Posterior vena cava (tissue), 2 donors: ENCODE results near the gene CCNY. TPM values are rescaled to one million over a fixed set of nuclear protein-coding genes. Genes with fewer than 3 reads are reported as not detected.
"Not testable (repeated sequence)": the region's sequence is repeated elsewhere in the genome, so short reads cannot be mapped to it uniquely, and the experiment has no call there.

Experiments
- DNase-seq: peaks from one replicate; pipeline ENCODE4 v3.0.0-alpha.2; 2020; ENCODE audit warnings: low spot score
- intact Hi-C, 2 donors: fragments of 100-400 bp; cut with DNase I; formaldehyde crosslinking; loops; one replicate each; pipeline versions ENCODE4 v1.14.1 to v1.14.2; 2022 to 2023
- total RNA-seq, 2 donors: library from RNA; stranded (reverse); fragmentation: NEBNext Ultra II Directional; extraction: Animal tissue kit (Norgen Biotek cat#: 25700); gene quantifications; one replicate each; pipeline ENCODE4 v1.2.1, GENCODE V29; 2021
- donor health status: DM: yes; HTN: yes; CAD: no.
- donor health status: DM: yes; HTN: yes; CAD: no.

CCNY gene
- total RNA-seq, 2 donors from 2014 or later: 65.8 to 66.4 TPM

- DNase-seq: no peak
Measured at GRCh38 chr10:35417313-35417625, 81.0 kb downstream of the CCNY start.

GRCh38 chr10:35417795-35418194, 81.5 kb downstream of the CCNY start:
- intact Hi-C loops: no loop called here
- DNase-seq: no peak

More at GRCh38 chr10:35417313-35417625, 81.0 kb downstream of the CCNY start:
- intact Hi-C loops: no loop called here

DNA sequence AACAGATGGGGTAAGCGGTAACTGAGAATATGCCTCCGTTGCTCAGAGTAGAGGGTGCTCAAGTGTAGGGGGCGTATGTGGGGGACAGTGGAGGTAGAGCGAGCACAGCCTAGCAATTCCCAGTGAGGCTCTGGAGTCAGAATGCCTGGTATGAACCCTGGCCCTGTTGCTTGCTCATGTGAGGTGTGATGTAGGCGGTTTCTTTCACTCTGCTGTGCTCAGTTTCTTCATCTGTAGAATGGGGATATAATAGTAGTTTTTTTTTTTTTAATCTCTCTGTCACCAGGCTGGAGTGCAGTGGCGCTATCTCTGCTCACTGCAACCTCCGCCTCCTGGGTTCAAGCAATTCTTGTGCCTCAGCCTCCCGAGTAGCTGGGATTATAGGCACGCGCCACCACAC, 82.3 kb downstream of the CCNY start:
- DNase-seq, intact Hi-C loops: not testable (repeated sequence)

DNA sequence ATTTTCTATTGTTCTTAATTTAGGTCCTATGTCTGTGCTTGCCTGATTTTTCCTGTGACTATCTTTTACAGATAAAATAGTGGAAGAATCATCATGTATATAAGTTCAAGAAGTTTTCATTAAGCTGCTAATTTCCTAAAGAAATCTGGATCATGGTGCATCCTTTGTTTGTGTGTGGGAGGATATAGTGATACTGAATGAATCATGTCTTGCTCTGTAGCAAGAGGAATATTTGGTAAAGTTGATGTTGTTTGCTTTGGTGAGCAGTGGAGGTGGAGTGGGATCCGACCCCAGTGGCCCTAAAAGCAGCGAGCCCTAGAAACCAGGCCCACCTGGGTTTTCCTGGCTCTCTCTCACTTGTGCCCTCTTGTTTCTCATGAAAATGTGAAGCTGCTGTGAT, 83.7 kb downstream of the CCNY start:
- intact Hi-C loops: no loop called here
- DNase-seq: no peak

GRCh38 chr10:35420827-35421552, 84.7 kb downstream of the CCNY start:
- intact Hi-C loops: no loop called here
- DNase-seq: no peak

GRCh38 chr10:35421553-35422178, 85.4 kb downstream of the CCNY start:
- no peak for DNase-seq
- intact Hi-C loops: no loop called here

DNA sequence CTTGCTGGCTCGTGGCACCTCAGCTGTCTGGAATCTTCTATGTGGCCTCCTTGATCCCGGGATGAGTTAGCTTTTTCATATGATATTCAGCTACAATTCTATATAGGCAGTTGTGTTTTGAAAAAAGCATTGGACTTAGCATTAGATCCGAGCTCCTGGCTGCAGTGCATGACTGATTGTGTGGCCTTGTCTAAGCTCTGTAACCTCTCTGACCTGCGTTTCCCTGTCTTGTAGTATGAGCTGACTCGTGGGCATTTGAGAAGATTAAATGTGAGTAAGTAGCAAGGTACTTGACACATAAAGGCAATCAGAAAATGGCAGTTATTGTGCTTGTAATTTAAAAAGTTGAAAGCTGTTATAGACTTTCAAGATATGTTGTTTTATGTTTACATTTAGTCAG, 85.9 kb downstream of the CCNY start:
- DNase-seq: no peak
- intact Hi-C loops: no loop called here

- DNase-seq: no peak
- intact Hi-C loops: no loop called here
Measured at GRCh38 chr10:35423505-35424306, 87.4 kb downstream of the CCNY start.

DNA sequence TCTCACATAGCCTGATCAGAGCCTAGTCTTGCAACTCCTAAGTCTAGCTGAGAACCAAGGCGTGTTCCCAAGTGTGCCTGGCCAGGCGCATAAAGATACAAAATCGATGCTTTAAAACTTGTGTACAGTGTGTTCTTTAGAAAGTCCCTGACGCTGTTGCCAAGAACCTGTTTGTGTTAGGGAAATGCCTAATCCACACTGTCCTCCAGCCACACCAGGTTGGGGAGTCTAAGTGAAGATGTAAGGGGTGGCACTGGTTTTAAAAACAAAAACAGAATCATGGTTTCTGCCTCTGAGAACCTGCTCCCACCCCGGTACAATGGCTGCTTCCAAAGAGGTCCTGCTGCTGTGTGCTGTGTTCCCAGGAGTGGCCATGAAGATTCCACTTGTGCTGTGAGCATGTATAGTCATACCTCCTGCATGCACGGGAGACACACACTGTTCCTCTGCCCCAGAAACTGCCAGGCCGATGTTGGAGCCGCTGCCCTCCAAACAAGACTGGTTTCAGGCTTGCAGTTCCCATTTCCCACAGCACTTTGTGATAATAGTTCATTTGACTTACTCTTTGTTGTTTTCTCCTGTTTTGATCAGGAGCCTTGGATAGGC, 88.5 kb downstream of the CCNY start:
- no peak for DNase-seq
- intact Hi-C loops: no loop called here

DNA sequence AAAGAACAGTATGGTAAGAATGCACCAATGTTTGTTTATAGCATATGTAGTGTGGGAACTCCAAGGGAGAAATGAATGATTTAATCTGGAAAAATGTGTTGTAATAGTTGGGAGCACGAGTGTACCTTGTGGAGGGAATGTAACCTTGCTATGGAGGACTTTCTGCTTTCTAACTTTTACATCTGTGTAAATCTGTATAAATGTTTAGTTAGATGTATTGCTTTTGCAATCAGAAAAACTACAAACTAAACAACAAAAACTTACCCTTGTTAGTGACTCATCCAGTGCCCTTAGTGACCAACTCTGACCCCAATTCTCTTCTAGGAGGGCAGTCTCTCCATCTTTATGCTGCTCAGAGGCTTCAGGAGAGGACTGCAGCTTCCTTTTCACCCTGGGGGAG, 89.3 kb downstream of the CCNY start:
- no peak for DNase-seq
- intact Hi-C loops: no loop called here

DNA sequence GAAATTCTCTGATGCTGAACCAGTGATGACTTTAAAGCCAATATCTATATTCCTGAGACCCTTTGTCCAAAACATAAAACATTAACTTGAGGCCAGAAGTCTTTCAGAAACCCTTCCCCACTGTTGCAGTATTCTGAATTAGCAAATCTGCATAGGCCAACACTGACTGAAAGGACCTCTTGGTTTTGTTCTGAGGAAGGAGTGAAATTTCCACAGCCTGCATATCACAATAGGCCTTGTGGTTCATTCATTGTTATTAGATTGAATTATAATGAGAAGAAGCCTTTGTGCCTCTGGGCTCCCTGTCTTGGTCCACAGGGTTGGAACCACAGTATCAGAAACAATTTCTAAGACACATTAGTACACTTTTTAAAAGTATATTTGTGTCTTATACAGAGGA, 90.3 kb downstream of the CCNY start:
- DNase-seq: no peak
- intact Hi-C loops: no loop called here

GRCh38 chr10:35427543-35427942, 91.2 kb downstream of the CCNY start:
- intact Hi-C loops: no loop called here
- DNase-seq: no peak

- no peak for DNase-seq
- intact Hi-C loops: no loop called here
Measured at GRCh38 chr10:35428521-35428920, 92.2 kb downstream of the CCNY start.

- no peak for DNase-seq
- intact Hi-C loops: no loop called here
Measured at GRCh38 chr10:35432781-35433338, 96.6 kb downstream of the CCNY start.

DNA sequence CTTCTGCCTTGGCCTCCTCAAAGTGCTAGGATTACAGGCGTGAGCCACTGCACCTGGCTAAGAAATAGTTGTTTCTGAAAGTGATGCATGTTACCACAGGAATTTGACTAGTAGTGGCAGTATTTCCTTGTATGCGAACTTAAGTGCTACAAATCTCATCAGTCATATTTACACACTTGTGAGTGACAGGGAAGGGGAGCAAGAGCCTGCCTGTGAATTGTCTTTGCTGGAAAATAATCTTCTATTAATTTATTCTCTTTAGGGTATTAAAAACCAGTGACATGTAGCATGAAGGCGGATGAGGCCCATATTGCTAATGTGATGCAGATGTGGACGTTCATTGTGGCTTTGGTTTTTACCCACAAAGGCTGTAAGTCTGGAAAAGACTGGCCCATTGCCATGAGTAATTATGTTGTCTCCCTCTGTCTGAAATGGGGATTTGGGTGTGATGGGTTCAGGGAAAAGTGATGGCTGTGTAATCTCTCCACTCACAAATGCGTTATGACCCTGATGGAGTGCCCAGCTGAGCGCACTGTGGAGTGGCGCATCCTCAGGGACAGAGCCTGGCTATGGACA, 97.6 kb downstream of the CCNY start:
- no peak for DNase-seq
- intact Hi-C loops: no loop called here

DNA sequence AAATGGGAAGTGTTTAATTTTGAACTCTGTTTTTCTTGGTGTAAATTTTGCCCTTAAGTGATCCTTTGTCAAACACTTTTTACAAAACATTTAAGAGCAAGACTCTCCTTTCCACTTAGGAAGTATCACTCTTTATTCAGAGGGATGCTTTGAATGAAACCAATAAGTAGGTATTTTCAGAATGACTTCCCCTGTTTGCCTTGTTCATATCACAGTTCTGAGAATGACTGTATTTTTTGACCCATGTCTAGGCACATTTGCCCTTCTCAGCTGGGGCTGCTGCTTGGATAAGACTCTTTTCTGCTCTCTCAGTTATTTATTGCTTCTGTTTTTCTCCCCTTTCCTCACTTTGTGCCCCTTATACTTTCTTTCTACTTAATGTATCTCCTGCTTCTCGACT, 98.2 kb downstream of the CCNY start:
- intact Hi-C loops: no loop called here
- no peak for DNase-seq

DNA sequence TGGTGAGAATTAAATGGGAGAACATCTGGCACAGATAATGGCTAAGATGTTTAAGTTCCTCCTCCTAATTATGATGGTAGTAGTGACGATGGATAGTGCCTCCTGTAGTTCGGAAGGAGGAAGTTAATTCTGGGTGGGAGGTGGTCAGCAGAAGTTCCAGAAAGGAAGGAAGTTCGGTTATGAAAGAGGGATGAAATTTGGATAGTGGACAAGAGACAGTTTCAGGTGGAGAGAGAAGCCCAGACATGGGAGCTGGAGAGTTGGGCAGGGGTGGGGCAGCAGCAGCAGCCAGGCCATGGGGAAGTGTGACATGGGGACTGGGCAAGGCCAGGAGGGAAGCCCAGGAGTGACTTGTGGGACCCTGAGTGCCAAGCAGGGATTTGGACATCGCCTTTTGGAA, 99.5 kb downstream of the CCNY start:
- intact Hi-C loops: no loop called here
- no peak for DNase-seq

- intact Hi-C loops: no loop called here
Measured at GRCh38 chr10:35437829-35438228, 101.5 kb downstream of the CCNY start.

GRCh38 chr10:35438718-35439571, 102.6 kb downstream of the CCNY start:
- no peak for DNase-seq
- intact Hi-C loops: no loop called here

More at GRCh38 chr10:35437829-35438228, 101.5 kb downstream of the CCNY start:
- no peak for DNase-seq
